ENCODE measurements around the gene TNFAIP3. TPM values are rescaled to one million over a fixed set of nuclear protein-coding genes. Genes with fewer than 3 reads are reported as not detected.
A peak's percentile ranks its signal among the peaks of the same experiment; 100 is the strongest.

Gene TNFAIP3
- total RNA-seq, 4 donors from 2014 or later = 5.9 to 7.8 (median 7.3) TPM

DNA sequence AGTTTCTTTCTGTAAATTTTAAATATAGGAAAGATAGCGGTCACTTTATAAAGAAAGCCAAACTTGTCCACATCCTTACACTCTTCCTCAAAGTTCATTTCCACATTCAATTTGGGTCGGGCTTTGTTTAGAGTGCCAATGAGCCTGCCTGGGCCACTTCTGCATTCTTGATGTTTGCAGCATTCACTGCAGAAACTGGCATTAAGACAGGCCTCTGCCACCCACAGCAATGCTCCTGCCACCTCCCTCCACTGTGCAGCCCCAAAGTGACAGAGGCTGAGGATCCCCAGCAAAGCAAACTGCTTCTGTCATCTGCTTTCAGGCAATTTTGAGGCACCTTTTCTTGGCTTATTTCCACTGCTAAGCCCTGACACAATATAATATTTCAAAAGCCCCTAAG lies 61.2 kb downstream of the TNFAIP3 start:
- WGBS, 2 donors = 45 to 49% methylated on average over 2 of the region's 2 CpGs
- no peak overlapping the region for H3K4me3 ChIP-seq (replicated peaks in 1 of 3)
- intact Hi-C loops (cut with DNase I) = no loop called here
- no peak overlapping the region for H3K27ac ChIP-seq
- peak in 1 of 2 donors; percentile 15 for DNase-seq
- H3K4me1 ChIP-seq = peaks cover 0 to 7% of the 10 kb centered on the region in 2 donors
- no peaks in the 10 kb centered on the region for H3K36me3 ChIP-seq
- H3K9me3 ChIP-seq = no peaks in the 10 kb centered on the region
- no peaks in the 10 kb centered on the region for H3K27me3 ChIP-seq
- TF ChIP-seq, protein P1, sequence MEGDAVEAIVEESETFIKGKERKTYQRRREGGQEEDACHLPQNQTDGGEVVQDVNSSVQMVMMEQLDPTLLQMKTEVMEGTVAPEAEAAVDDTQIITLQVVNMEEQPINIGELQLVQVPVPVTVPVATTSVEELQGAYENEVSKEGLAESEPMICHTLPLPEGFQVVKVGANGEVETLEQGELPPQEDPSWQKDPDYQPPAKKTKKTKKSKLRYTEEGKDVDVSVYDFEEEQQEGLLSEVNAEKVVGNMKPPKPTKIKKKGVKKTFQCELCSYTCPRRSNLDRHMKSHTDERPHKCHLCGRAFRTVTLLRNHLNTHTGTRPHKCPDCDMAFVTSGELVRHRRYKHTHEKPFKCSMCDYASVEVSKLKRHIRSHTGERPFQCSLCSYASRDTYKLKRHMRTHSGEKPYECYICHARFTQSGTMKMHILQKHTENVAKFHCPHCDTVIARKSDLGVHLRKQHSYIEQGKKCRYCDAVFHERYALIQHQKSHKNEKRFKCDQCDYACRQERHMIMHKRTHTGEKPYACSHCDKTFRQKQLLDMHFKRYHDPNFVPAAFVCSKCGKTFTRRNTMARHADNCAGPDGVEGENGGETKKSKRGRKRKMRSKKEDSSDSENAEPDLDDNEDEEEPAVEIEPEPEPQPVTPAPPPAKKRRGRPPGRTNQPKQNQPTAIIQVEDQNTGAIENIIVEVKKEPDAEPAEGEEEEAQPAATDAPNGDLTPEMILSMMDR (IDR thresholded peaks at IDR 0.05) = no peak
- no peak for TF ChIP-seq POLR2A (IDR thresholded peaks at IDR 0.05)

- H3K27me3 ChIP-seq = no peaks in the 10 kb centered on the region
- TF ChIP-seq, protein P1 (IDR thresholded peaks at IDR 0.05) = no peak
- no peak for TF ChIP-seq POLR2A (IDR thresholded peaks at IDR 0.05)
- intact Hi-C loops (cut with DNase I) = no loop called here
- no peak overlapping the region for H3K27ac ChIP-seq
- no peak for DNase-seq
- no peaks in the 10 kb centered on the region for H3K36me3 ChIP-seq
- H3K9me3 ChIP-seq = no peaks in the 10 kb centered on the region
- no peak overlapping the region for H3K4me3 ChIP-seq (replicated peaks in 1 of 3)
- 92 to 93% methylated on average over 6 of the region's 6 CpGs for WGBS, 2 donors
- H3K4me1 ChIP-seq = peaks cover 0 to 7% of the 10 kb centered on the region in 2 donors
Observed at GRCh38 chr6:137931849-137932465, 64.9 kb downstream of the TNFAIP3 start.

Other genes with a start within 250 kb of the TNFAIP3 start
- gene PERP, start 240.2 kb downstream of the TNFAIP3 start, total RNA-seq = 10 to 100 TPM; 26.4 to 47.8 (median 31.2) TPM

Measured in thyroid gland (tissue), 4 donors.